Measurements from ENCODE around the gene USP25.

Gene USP25

GRCh38 chr21:15820852-15821379 lies 91.1 kb downstream of the USP25 start:
- DNase-seq: no peak

- no peak for DNase-seq
Measured at GRCh38 chr21:15823486-15824150, 93.8 kb downstream of the USP25 start.

GRCh38 chr21:15825700-15826099 lies 95.9 kb downstream of the USP25 start:
- DNase-seq: no peak

GRCh38 chr21:15826147-15826780 lies 96.5 kb downstream of the USP25 start:
- no peak for DNase-seq

GRCh38 chr21:15826908-15827601 lies 97.3 kb downstream of the USP25 start:
- no peak for DNase-seq

GRCh38 chr21:15831497-15831896 lies 101.7 kb downstream of the USP25 start:
- no peak for DNase-seq

- DNase-seq: no peak
Measured at GRCh38 chr21:15837645-15838044, 107.9 kb downstream of the USP25 start.

- DNase-seq: no peak
Measured at GRCh38 chr21:15839026-15839425, 109.2 kb downstream of the USP25 start.

GRCh38 chr21:15839601-15840000 lies 109.8 kb downstream of the USP25 start:
- no peak for DNase-seq

- DNase-seq: no peak
Measured at GRCh38 chr21:15840406-15840805, 110.6 kb downstream of the USP25 start.

GRCh38 chr21:15841856-15842564 lies 112.2 kb downstream of the USP25 start:
- DNase-seq: no peak

GRCh38 chr21:15842565-15842880 lies 112.7 kb downstream of the USP25 start:
- no peak for DNase-seq

GRCh38 chr21:15843766-15844165 lies 114.0 kb downstream of the USP25 start:
- DNase-seq: no peak

- no peak for DNase-seq
Measured at GRCh38 chr21:15848634-15849560, 119.1 kb downstream of the USP25 start.

GRCh38 chr21:15849927-15850326 lies 120.1 kb downstream of the USP25 start:
- DNase-seq: no peak

- DNase-seq: no peak
Measured at GRCh38 chr21:15850645-15851044, 120.9 kb downstream of the USP25 start.

- DNase-seq: no peak
Measured at GRCh38 chr21:15852146-15852545, 122.4 kb downstream of the USP25 start.

GRCh38 chr21:15853126-15853525 lies 123.3 kb downstream of the USP25 start:
- DNase-seq: no peak

GRCh38 chr21:15856813-15857212 lies 127.0 kb downstream of the USP25 start:
- no peak for DNase-seq

- no peak for DNase-seq
Measured at GRCh38 chr21:15857740-15858139, 128.0 kb downstream of the USP25 start.

- no peak for DNase-seq
Measured at GRCh38 chr21:15860541-15860940, 130.8 kb downstream of the USP25 start.

GRCh38 chr21:15868940-15869339 lies 139.2 kb downstream of the USP25 start:
- no peak for DNase-seq

Measured in stimulated activated naive CD4-positive, alpha-beta T cell treated with Interleukin-2 at 50 U/mL for 16 hours (primary cell).